Activated naive CD4-positive, alpha-beta T cell treated with anti-CD3 and anti-CD28 coated beads, Interleukin-2, amount 50 U/mL, for 72 hours (primary cell): ENCODE measurements around the gene HES4. TPM values are rescaled to one million over a fixed set of nuclear protein-coding genes. Genes with fewer than 3 reads are reported as not detected.
A peak's percentile ranks its signal among the peaks of the same experiment; 100 is the strongest.

ENCODE experiments used
- ATAC-seq, 2 donors: fragments of 150-1000 bp; cut with Tn5 transposase; 2 replicates each; pipeline ENCODE4 v1.10.0; 2021; ENCODE audit warnings: mild to moderate bottlenecking in 2 of 2, moderate library complexity in 2 of 2
- DNase-seq, 2 donors: peaks; one replicate each; pipeline ENCODE4 v3.0.0; 2021 to 2022; ENCODE audit warnings: low spot score in 2 of 2
- H3K27ac Mint-ChIP-seq, 2 donors: one replicate each; pipeline ENCODE4 v1.8.0; 2022; ENCODE audit warnings: mild to moderate bottlenecking in 2 of 2, mixed read lengths in 2 of 2
- H3K36me3 Mint-ChIP-seq, 2 donors: one replicate each; pipeline ENCODE4 v1.8.0; 2022; ENCODE audit warnings: mixed read lengths in 2 of 2
- H3K9me3 Mint-ChIP-seq, 2 donors: one replicate each; pipeline ENCODE4 v1.8.0; 2022; ENCODE audit warnings: mixed read lengths in 2 of 2
- total RNA-seq, 2 donors: library from RNA; stranded (reverse); gene quantifications; one replicate each; pipeline ENCODE4 v1.2.3, GENCODE V29; 2022

Gene HES4
- total RNA-seq, 2 donors from 2014 or later, result 3.2 to 4.4 TPM

DNA sequence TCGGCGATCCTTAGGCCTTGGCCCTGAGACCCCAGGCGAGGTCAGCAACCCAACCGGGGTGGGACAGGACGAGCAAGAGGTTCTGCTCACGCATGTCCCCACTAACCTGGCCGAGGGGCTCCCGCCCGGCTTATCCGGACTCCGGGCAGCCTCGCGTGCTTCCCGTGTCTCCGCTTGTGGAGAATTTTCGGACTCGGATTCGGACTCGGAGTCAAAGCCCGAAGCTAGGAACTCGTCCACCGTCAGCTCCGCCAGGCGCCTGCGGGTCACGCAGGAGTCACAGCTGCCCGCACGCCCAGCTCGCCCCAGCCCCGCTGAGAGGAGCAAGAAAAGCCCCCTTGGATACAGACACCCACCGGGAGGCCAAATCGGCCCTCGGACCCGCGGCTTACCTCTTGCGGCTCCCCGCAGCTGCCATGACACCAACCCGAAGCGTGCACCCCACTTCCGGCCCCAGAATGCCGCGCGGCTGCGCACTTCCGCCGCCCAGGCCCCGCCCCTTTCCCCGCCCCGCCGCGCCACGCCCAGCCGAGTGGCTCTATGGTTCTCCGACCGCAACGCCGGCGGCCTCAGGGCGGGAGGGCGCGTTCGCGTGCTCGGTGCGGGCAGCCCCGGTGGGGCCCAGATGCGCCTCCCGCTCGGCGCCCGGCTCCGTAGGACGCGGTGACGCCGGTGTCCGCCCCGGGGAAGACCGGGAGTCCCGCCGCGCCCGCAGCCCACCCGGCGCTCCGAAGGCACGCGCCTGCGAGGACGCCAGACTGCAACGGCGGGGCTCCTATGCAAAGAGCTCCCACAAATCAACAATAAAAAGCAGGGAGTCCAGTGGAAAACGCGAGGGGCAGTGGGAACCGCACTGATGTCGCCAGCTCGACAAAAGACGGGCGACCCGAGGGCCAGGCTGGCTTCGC is 40.8 kb downstream of the HES4 start, which contains the start of gene NOC2L:
Gene NOC2L, minus strand, starts transcription at position 434 of the 908 bp plus-strand sequence. Its CDS starts 16 bp downstream, at position 418.
- DNase-seq (peak; percentile 91 to 97), ATAC-seq (peak; percentile 89 to 92)
- Mint-ChIP-seq H3K27ac (peak within 1 kb of the TSS; percentile 91 to 98), H3K36me3 (peaks cover 12 to 39% of the 10 kb centered on the region in 2 donors), H3K9me3 (no peaks in the 10 kb centered on the region)

DNA sequence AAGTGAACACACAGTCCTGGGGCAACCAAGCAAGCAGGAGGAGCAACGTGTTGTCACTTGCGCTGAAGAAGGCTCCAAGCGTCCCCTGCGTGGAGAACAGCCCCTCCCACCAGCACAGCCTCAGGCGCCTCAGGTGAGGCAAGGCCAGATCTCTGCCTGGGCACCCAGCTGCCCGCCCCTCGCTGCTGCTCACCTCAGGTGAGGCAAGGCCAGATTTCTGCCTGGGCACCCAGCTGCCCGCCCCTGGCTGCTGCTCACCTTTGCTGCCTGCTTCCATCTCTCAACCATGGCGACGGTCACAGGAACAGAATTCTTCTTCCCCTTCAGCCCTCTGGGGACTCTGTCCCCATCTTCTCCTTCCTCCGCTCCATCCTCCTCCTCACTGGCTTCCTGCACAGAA is 43.3 kb downstream of the HES4 start:
- Mint-ChIP-seq H3K36me3 (peaks cover 12 to 44% of the 10 kb centered on the region in 2 donors), H3K9me3 (no peaks in the 10 kb centered on the region), H3K27ac (peak overlapping the region in 1 of 2 donors; percentile 91)
- DNase-seq, result no peak
- ATAC-seq, result no peak

DNA sequence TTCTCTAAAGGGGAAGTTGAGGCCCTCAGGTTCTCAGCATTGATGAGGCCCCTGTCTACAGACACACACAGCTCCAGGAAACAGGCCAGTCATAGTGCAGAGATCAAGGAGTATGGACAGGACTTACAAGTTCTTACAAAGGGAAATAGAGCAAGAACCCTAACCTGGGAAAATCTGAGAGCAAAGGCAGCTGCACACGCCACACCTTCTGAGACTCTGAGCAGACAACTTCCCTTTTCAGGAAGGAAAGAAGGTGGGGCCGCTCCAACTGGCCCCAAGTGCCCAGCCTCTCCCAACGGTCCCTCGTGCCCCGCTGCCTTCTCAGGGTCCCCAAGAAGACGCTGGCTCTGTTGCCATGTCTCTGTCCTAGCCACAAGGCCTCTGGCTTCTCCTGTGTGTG is 44.4 kb downstream of the HES4 start:
- no peak overlapping the region for H3K27ac Mint-ChIP-seq
- DNase-seq (no peak), ATAC-seq (no peak)
- H3K36me3 Mint-ChIP-seq, result peaks cover 16 to 49% of the 10 kb centered on the region in 2 donors
- H3K9me3 Mint-ChIP-seq, result no peaks in the 10 kb centered on the region

DNA sequence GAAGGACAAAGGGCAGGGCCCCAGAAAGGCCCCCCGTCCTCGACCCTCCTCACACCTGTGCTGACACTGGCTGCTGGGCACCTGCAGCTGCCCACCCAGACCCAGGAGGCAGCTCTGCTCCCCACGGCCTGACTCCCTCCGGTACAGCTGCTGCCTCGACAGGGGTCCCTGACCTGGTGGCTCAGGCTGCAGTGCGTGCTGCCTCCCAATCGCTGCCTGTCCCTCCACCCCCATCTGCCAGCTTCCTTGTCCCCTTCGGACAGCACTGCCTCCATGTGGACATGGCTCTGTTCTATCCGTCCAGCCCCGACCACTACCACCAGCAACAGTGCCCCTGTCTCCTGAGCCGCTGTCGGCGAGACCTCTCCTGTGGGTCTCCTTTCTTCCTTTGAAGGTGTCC is 45.0 kb downstream of the HES4 start:
- Mint-ChIP-seq H3K36me3 (peaks cover 21 to 54% of the 10 kb centered on the region in 2 donors), H3K9me3 (no peaks in the 10 kb centered on the region), H3K27ac (no peak overlapping the region)
- no peak for ATAC-seq
- DNase-seq, result no peak

DNA sequence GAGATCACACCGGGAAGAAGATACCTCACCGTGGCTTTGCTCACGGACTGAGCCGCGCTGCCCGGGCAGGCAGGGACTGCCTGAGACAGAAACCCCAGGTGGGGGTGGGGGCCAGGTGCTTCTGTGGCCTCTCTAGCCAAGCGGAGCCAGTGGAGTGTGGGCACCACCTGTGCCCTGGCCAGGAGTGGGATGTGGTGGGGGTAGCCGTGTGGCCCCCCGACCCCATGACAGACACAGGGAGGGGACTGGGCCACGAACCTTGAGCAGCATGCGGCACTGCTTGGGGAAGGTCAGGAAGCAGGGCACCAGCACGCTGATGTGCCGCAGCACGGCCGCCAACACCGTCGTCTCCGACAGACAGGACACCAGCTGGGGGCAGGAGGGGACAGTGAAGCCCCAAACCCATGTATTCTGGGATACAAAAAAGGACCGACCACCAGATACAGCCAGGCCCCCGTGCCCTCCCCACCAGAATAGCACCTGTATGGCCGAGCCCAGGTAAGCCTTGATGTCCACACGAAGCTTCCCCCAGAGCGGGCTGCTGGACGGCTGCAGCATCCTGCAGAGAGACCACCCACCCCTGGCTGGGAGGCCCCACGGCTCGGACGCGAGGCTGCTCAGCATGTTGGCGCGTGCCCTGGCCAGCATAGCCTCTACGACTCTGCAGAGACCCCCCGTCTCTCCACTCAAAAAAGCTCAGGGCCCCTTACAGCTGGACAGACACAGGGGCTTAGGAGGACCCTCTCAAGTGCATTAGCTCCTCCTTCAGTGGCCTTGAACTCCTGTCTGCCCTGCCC is 46.2 kb downstream of the HES4 start:
- H3K9me3 Mint-ChIP-seq, result no peaks in the 10 kb centered on the region
- ATAC-seq (no peak), DNase-seq (no peak)
- no peak overlapping the region for H3K27ac Mint-ChIP-seq
- peaks cover 29 to 58% of the 10 kb centered on the region in 2 donors for H3K36me3 Mint-ChIP-seq

DNA sequence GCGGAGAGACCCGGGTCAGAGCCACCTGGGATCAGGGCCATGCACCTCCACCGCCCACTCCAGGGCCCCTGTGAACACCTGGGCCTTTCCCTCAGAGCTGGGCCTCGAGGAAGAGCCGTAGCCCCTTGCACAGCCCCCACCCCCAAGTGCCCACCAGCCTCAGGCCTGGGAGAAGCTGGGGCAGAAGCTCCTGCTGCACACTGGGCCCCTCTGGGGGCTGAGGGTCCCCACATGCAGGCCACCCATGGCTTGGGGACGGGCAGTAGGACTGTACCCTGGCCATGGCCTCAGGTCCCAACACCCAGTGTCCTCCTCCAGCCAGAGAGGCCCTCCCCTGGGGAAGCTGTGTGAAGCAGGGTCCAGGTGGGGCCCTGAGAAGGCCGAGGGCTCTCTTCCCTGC is 47.3 kb downstream of the HES4 start:
- Mint-ChIP-seq H3K36me3 (peaks cover 23 to 50% of the 10 kb centered on the region in 2 donors), H3K27ac (no peak overlapping the region), H3K9me3 (no peaks in the 10 kb centered on the region)
- DNase-seq, result no peak
- no peak for ATAC-seq

DNA sequence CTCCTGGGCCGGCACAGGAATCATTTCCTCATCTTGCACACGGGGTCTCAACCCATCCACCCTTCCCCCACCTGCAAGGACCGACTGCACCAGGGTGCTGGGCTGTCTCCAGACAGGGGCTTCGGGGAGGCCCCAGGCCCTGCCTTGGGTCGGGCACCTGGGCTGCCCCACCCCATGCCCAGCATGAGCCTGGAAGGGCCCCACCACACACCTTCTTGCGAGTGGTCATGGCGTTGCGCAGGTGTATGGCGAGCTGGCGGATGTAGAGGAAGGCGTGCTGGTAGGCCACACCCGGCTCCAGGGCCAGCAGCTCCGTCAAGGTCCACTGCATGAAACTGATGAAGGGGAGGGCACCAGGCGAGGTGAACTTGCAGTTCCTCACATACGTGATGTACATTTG is 47.7 kb downstream of the HES4 start:
- Mint-ChIP-seq H3K36me3 (peaks cover 23 to 46% of the 10 kb centered on the region in 2 donors), H3K27ac (no peak overlapping the region), H3K9me3 (no peaks in the 10 kb centered on the region)
- no peak for DNase-seq
- no peak for ATAC-seq

DNA sequence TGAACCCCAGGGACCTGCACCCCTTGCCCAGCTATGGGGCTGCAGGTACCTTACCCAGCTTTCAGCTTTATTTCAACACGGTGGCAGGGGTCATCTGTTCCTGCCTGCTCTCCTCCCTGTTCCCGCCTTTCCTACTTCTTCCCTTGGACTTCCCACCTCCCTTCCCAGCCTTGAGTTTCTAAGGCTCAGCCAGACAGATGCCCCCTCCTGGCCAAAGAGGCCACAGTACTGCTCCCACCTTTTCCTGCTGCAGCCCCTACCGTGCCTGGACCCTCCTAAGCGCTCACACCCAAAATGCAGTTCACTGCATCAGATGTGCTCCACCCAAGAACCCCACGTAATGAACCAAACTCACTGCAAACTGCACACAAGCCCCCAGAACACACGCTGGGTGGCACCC is 48.5 kb downstream of the HES4 start:
- H3K9me3 Mint-ChIP-seq, result no peaks in the 10 kb centered on the region
- H3K27ac Mint-ChIP-seq, result peak overlapping the region in 1 of 2 donors; percentile 9
- peaks cover 23 to 41% of the 10 kb centered on the region in 2 donors for H3K36me3 Mint-ChIP-seq
- DNase-seq (no peak), ATAC-seq (no peak)

DNA sequence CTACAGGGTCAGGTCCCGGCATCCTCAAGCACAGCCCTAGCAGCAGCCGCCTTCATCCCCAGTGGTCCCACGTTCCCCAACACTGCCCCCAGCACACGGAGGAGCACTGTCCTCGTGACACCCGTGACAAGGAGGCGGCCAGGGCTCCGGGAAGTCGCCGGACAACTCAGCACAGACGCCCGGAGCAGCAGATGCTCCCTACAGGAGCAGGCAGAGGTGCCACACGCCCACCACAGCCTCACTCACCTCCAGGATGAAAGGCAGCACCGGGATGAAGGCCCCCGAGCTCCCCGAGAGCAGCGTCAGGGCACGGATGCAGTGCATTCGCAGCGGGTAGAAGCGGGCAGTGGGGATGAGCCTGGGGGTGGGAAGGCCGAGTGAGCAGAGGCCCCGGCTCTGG is 49.0 kb downstream of the HES4 start:
- DNase-seq (no peak), ATAC-seq (no peak)
- Mint-ChIP-seq H3K27ac (no peak overlapping the region), H3K9me3 (no peaks in the 10 kb centered on the region), H3K36me3 (peaks cover 23 to 39% of the 10 kb centered on the region in 2 donors)

DNA sequence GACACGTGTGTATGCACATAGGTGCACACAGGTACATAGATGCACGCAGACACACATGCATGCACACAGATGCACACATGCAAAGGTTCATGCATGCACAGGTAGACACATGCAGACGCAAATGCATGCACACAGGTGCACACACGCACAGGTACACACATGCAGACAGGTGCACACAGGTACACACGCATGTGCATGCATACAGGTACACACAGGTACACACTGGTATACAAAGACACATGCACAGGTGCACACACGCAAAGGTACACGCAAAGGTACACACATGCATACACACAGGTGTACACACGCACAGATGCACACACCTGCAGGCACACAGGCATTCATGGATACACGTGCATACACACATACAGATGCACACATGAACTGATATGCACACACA is 49.6 kb downstream of the HES4 start:
- DNase-seq (no peak), ATAC-seq (no peak)
- Mint-ChIP-seq H3K27ac (no peak overlapping the region), H3K9me3 (no peaks in the 10 kb centered on the region), H3K36me3 (peaks cover 21 to 33% of the 10 kb centered on the region in 2 donors)

Other genes with a start within 250 kb of the HES4 start
- gene SAMD11, start 76.2 kb downstream of the HES4 start, total RNA-seq, result not detected
- gene NOC2L, start 40.8 kb downstream of the HES4 start, total RNA-seq, result 100 to 1,000 TPM in 1 of 2 donors, 10 to 100 TPM in 1; 66.3 to 112 TPM
- gene KLHL17, start 39.5 kb downstream of the HES4 start, total RNA-seq, result 10 to 100 TPM; 19.9 to 26.1 TPM
- 1 to 10 TPM; 1.9 to 5.0 TPM for gene PLEKHN1, start 33.6 kb downstream of the HES4 start, total RNA-seq
- not detected for gene PERM1, start 18.0 kb downstream of the HES4 start, total RNA-seq
- 10 to 100 TPM; 91.6 to 97.5 TPM for gene ISG15, start 13.4 kb upstream of the HES4 start, total RNA-seq
- 10 to 100 TPM; 44.5 to 79.9 TPM for gene AGRN, start 20.0 kb upstream of the HES4 start, total RNA-seq
- not detected for gene RNF223, start 74.2 kb upstream of the HES4 start, total RNA-seq
- gene C1orf159, start 116.0 kb upstream of the HES4 start, total RNA-seq, result 10 to 100 TPM; 20.7 to 21.2 TPM
- gene TTLL10, start 173.8 kb upstream of the HES4 start, total RNA-seq, result not detected
- gene TNFRSF18, start 206.5 kb upstream of the HES4 start, total RNA-seq, result 100 to 1,000 TPM in 1 of 2 donors, 10 to 100 TPM in 1; 43.6 to 250 TPM
- gene TNFRSF4, start 214.1 kb upstream of the HES4 start, total RNA-seq, result 100 to 1,000 TPM; 166 to 176 TPM
- 100 to 1,000 TPM in 1 of 2 donors, 10 to 100 TPM in 1; 68.4 to 144 TPM for gene SDF4, start 231.9 kb upstream of the HES4 start, total RNA-seq
- gene B3GALT6, start 232.1 kb upstream of the HES4 start, total RNA-seq, result 10 to 100 TPM in 1 of 2 donors, 1 to 10 TPM in 1; 9.0 to 12.5 TPM
- 10 to 100 TPM in 1 of 2 donors, 1 to 10 TPM in 1; 4.0 to 17.7 TPM for gene C1QTNF12, start 246.6 kb upstream of the HES4 start, total RNA-seq